ENCODE results near the gene TMPRSS3.

DNA sequence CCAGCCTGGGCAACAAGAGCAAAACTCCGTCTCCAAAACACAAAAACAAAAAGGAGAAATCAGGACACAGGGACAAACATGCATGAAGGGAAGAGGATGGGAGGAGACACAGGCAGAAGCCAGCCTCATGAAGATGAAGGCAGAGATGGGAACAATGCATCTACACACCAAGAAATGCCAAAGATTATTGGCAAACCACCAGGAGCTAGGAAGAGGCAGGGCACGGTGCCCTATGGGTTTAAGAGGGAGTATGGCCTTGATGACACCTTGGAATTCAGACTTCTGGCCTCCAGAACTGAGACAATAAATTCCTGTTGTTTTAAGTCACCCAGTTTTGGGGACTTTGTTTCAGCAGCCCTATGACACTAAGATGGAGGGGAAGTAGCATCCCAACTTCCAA, 5.2 kb downstream of the TMPRSS3 start:
- TF ChIP-seq CTCF (IDR thresholded peaks at IDR 0.05 in 8 of 11, conservative IDR thresholded peaks at IDR 0.05 in 3 of 11) (no peak), POLR2AphosphoS5 (IDR thresholded peaks at IDR 0.05) (no peak)

All from spleen (tissue), 7 donors.